GM21576 (cell line): ENCODE data around the gene TMEM178A.
"Not testable (repeated sequence)": the region's sequence is repeated elsewhere in the genome, so short reads cannot be mapped to it uniquely, and the experiment has no call there.

Experiments
- ATAC-seq: cut with Tn5 transposase; IDR thresholded peaks from one replicate; pipeline ENCODE4 v1.9.1; 2021; ENCODE audit warnings: mild to moderate bottlenecking, moderate library complexity; ENCODE audit not compliant: unreplicated experiment

Gene TMEM178A

DNA sequence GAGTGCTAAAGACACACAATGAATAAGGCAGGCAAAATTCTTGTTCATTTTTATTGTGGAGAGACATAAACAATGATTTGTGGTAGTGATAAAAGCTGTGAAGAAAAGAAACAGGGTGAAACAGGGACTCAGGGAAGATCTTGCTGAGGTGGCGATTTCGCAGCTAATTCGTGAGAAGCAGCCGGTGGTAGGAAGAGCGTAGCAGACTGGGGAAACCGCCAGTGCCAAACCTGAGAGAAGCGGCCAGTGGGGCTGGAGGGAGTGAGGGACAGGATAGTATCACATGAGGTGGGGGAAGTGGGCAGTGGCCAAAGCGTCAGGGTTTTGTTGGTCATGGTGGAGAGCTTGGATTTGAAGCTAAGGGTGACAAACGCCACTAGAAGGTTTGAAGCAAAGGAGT is 42.3 kb downstream of the TMEM178A start:
- no peak for ATAC-seq

DNA sequence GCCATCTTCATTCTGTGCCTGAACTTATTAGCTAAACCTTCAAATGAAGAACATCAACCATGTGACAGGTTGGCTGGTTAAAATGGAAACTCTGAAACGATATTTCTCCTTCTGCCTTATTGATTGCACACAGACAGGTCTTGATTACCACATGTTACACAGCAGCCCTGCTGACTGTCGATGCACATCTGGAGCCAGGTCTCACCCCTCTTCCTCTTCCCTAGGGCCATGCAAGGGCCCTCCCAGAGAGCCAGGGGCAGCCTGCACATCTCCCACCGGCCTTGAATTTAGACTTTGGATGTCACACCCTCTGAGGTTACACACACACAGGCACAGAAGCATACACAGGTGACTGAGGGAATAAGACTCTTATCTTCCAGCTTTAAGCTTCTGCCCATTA is 45.1 kb downstream of the TMEM178A start:
- ATAC-seq: no peak

DNA sequence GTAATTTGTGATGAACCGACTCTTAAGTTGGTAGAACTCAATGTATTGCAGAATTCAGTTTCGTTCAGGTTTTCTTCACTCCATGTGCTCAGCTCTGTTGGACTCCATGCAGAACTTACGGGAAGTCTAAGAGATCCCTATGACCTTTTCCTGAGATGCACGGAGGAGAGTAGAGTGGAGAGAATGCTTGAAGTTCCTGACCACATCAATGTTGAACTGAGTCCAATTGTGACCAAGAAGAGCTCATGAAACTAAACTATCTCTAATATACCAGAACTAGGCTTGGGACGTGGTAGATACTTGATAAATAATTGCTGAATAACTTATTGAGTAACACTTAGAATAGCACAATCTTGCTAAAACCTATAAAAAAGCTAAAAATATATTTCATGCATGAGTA is 47.2 kb downstream of the TMEM178A start:
- ATAC-seq: no peak

DNA sequence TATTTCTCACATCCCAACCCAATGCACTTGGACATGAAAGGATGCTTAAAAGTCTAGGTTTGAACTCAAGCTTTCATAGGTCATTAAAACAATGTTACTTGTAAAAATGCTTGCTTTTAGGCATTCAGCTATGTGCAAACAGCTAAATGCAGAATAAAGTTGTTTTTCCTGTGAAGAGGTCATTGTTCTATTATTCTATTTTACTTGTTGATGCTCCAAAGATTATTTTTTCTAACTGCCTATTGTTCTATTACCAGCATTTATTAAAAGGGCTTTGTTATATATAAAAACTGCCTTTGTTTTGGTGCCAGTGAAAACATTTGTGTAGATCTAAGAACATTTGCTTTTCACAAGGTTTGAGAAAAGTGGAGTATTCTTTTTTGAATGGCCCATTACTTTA is 49.4 kb downstream of the TMEM178A start:
- no peak for ATAC-seq

DNA sequence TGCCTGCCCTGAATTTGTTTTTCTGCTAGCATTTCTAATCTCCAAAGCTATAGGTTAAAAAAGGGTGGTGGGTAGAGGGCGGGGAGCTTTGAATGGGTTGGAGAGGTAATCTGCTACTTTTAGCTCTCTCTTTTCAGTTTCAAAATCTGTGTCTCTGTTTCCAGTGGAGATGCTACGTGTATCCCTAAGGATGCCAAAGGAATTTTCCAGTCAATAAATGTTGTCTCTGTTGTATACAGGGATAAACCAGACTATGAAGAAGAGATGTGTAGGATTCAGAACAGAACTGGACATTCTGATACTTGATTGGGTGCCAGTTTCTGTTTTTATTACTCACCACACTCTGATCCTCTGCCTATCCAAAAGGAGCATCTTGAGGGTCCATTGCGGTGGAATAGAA is 50.1 kb downstream of the TMEM178A start:
- ATAC-seq: no peak

DNA sequence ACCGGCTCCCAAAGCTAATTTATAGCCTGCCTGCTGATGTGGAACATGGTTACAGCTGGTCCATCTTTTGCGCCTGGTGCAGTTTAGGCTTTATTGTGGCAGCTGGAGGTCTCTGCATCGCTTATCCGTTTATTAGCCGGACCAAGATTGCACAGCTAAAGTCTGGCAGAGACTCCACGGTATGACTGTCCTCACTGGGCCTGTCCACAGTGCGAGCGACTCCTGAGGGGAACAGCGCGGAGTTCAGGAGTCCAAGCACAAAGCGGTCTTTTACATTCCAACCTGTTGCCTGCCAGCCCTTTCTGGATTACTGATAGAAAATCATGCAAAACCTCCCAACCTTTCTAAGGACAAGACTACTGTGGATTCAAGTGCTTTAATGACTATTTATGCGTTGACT is 51.4 kb downstream of the TMEM178A start:
- no peak for ATAC-seq

DNA sequence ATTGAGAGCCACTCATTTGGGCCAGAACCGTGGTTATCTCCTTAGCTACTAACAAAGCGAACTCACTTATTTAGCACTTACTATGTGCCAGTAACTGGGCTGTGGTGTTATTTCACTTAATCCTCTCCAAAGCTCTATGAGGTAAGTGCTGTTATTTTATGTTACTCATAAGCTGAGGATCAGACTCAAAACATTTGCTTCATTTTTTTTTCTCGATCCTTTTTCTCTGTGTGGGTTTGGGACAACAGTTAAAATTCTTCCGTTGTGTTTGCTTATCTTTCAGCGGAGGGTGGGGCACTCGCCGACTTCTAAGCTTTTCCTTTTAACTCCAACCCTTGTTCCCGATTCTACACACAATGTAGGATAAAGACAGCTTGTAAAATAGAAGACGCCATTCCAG is 52.8 kb downstream of the TMEM178A start:
- ATAC-seq: no peak

DNA sequence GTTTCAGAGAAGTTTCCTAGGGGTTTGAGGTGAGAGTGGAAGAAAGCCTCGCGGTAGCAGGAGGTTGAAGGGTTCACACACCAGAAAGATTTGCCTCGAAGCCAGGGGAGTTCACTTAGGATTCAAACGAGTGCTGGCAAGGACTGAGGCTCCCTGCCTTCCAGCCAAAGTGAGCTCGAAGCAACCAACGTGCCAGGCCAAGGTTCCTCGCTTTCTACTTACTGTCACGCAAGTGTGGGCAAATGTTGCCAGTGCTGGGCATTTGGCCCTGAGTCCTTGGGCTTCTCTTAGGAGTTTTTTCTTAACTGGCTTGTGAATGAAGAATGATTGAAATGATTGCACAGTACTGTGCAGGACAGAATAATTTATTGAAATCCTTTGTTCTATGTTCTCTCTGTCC is 53.6 kb downstream of the TMEM178A start:
- no peak for ATAC-seq

DNA sequence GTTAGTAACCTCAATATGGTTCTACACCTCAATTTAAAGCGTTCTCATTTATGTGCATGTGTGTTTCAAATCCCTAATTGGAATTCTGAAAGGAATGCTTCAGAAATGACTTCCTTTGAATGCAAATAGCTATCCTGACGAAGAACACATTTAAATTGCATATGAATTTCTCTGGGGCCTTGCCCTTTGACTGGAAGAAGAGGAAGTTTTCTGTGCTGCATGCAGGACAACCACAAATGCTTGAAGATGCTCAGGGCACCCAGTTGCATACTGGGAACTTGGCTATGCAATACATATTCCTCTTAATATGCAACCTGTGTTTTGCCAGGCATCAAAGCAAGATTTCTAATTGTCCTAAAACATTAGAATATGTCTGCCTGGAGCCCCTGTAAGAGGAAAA is 55.3 kb downstream of the TMEM178A start:
- ATAC-seq: no peak

DNA sequence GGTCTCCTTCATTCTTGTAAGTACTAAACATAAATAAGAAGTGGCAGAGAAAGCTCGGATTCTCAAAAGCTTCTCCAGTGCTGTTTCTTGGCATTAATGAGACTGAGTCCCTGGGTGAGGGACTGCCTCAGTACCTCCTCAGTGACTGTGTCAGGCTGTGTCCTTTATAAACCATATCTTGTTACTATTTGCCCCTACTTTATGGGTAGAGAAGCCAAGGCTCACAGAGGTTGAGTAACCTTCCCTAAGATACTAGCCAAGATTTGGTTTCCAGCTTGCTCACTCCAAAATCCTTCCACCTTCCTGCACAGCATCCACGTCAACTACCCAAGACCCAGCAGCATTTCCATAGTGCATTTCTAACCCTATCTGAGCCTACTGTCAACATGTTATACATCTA is 57.8 kb downstream of the TMEM178A start:
- ATAC-seq: no peak

DNA sequence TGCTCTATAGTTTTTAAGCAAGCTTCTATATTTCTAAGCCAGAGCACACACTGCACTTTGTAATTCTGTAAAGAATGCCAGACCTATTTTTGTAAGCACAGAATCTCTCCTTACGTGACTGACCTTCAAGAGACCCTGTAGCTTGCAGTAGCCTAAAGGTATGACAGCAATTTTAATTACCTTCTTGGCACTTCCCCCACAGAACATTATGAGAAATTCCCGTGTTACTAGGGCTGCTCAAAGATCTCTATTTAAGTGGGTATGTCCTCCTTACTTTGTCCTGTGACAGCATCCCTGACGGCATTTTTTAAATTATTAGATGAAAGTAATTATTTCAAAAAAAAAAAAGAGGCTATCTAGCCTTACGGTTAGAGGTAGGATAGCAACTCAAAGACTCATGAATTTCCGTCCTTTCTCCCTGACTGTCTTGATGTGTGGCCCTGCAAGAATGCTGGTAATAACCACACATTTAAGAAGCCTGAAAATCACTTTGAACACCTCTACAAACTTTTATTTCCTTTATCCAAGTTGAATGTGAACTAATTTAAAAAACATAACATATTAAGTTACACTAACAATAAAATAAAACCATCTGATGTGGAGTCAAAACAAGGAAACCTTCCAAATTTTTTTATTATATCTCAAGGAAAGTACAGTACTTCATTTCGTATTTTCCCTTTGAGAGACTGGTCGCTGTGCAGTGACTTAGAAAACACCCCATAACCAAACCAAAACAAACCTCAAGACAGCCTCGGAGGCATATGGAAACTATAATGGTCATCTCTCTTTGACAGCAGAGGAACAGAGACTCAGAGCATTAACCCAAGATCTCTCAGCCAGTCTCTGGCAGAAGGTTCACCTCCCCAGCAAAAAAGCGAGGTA is 58.5 kb downstream of the TMEM178A start:
- ATAC-seq: no peak

DNA sequence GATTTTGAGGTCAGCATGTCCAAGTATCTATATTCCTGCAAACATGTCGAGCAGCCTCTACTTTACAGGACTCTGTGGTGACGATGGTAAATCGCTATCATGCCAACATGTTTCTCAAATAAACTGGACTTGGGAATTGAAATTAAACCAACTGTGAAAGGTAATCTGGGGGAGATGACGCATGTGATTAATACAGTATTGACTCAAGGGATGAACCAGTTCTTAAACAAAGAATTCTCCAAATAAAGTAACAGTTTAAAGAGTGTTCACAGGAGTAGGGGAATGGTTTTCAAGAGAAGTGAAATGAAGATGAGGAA is 59.1 kb downstream of the TMEM178A start:
- no peak for ATAC-seq

DNA sequence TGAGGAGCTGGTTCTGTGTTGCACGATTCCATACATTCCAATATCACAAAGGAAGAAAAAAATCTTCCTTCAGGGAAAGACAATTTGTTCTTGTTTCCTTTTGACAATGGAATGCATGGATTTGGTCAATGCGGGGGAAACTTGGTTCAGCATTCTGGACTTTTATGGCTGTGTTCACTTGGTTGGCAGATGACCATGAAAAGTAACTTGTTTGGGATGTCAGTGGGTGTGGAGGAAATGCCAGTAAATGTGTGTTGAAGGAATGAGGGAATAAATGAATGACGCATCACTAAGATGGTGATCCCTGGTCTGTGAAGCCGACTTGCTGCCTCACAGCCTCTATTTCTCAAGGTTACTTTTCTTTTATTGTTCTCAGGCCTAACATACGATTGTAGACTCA is 59.7 kb downstream of the TMEM178A start:
- ATAC-seq: no peak

DNA sequence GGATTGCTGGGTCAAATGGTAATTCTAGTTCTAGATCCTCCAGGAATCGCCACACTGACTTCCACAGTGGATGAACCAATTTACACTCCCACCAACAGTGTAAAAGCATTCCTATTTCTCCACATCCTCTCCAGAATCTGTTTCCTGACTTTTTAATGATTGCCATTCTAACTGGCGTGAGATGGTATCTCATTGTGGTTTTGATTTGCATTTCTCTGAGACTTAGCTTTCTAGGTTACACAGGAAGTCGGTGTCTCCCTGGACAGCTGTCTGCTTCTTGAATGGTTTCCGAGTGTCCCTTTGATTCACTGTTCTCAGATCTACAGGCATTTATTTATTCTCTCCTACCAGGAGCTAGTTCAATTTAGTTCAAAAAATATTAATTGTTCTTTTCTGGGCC is 62.4 kb downstream of the TMEM178A start:
- not testable (repeated sequence) for ATAC-seq

DNA sequence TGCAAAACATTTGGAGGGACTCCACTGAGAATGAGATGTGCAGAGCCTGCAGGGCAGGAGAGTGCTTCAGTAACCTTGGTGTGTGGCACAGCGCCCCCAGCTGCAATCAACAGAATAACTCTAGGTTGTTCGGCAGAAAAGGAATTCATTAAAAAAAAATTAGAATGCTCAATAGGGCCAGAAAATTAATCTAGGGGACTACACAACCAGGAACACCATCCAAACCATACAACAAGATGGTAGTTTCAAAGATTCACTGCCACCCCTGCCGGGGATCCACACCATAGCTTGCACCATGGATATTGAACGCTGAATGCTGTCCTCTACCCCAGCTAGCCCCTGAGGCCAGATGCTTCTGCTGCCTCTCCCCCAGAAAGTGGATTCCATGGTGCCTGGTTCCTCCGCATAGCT is 63.2 kb downstream of the TMEM178A start:
- peak; percentile 53 for ATAC-seq

DNA sequence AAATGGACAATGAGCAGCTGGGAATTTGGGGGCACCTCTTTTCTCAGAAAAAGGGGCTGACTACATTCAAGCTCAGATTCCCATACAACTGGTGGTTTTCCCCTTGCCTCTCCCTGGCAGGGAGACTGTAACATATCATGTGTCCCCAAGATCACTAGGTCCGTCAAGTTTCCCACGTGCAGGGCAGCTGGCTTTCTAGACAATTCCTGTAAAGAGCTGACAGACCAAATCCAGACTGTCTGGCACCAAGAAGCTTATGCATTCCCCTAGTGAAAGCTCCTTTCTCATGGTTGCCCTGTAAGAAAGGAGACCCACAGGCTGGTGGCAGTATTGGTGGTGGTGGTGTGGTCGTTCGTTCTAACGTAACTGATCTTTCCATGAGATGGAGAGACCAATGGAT is 64.6 kb downstream of the TMEM178A start:
- ATAC-seq: no peak

DNA sequence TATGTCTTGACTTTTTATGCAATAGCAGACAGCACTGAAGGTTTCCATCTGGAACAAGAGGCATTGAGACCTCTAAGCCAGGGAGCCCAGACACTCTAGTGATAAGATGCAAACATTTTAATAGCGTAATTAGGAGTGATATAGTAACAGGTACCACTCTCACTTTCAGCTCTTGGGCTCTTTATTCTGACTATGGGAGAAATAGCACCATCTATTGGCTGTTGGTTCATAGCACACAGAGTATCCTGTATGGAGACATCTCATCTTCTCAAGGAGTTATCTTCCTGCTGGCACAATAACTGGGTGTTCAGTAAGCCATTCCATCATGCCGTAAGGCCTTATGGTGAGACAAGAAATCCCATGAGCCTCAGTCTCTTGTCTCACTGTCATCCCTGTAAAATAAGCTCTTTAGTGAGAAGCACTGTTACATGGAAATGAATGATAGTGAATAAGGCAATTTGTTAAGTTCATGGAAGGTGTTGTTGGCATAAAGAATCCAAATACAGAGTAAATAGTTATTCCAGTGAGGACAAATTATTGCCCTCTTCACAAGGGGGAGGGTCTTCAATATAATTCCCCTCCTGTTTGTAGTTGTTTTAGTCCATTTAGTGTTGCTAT is 65.1 kb downstream of the TMEM178A start:
- no peak for ATAC-seq

DNA sequence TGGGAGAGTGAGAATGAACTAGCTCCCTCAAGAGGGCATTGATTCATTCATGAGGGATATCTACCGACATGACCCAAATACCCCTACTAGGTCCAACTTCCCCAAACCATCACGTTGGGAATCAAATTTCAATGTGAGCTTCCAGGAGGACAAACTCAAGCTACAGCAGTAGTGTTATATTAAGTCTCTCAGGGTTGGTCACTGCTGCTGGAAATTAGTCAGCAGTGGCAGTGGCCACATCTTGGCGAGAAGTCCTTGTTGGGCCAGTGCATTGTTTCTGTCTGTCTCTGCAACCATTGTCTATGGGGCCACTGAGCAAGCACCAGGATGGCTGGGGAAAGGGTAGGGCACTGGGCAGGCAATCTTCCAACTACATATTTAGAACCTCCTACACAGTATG is 65.8 kb downstream of the TMEM178A start:
- no peak for ATAC-seq

DNA sequence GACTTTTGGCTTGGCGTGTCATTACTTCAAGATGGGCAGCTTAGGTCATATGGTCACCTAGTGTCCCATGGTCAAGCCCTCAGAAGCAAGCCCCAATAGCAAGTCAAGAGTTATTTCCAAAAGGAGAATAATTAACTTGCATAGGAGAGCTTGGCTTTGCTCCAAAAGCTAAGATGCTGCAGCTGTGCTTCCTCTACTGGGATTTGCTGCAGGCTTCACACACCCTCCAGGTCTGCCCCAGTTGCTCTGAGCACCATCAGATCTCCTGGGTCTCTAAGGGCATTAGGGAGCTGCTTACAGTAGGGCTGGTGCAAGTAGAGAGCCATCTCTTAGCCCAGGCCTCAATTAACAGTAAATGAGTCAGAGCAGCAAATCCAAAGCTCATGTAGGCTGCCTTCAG is 66.8 kb downstream of the TMEM178A start:
- ATAC-seq: no peak

DNA sequence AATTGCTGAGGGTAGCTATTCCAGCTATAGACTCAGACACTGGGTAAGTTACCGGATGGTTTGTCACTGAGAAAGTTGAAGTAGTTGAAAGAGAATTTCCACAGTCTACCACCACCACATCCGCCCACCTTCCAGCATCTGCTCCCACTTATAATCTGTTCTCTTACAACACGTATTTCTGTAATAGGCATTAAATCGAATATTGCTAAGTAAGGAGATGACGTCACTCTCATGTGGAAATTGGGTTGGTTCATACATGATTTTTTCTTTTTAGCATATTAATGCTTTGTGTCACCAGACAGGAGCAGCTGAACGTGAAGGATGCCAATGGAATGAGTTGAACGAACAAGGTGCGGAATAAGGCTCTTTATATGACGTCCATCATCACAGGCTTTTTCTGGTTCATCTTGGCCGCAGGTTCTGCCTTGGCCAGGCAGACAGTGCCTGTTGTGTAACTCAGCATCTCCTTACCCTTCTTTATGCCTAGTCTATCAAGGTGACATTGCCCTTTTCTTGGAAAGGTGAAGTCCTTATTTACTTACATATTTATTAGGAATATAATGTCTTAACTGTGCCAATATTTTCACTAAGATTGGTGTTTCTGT is 67.5 kb downstream of the TMEM178A start:
- no peak for ATAC-seq

DNA sequence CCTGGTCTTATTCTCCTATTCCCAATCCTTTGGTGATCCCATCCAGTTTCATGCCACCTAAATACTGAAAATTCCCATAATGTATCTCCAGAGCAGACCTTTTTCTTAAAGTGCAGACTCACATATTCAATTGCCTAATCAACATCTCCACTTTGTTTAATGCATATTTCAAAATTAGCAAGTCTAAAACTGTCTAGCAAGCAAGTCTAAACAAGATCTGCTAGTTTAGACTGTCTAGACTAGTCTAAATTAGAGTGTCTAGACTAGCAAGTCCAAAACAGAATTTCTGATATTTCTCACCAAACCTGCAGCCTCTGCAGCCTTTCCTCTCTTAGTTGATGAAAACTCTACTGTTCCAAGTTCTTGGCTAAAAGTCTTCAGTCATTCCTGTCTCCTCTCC is 68.7 kb downstream of the TMEM178A start:
- no peak for ATAC-seq

DNA sequence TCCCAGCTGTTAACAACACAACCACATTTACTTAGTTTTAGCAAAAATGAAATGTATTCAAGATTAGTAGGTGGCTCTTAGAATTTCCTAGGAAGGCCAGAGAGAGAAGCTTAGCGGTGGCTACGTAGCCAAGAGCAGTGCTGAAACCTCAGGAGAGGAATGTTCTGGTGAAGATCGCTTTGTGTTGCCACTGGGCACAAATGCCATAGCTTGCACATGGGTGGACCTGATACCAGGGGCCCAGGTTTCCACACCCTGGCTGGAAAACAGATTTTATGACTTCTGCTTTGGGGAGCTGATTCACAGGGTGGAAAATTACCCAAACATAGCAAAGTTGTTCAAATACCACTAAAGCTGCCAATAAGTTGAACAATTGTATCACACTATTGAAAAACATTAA is 69.9 kb downstream of the TMEM178A start:
- no peak for ATAC-seq
